ENCODE results near the gene SLC26A3. TPM values are rescaled to one million over a fixed set of nuclear protein-coding genes. Genes with fewer than 3 reads are reported as not detected.

The SLC26A3 gene
- total RNA-seq, 1 donor from 2014 or later = not detected

DNA sequence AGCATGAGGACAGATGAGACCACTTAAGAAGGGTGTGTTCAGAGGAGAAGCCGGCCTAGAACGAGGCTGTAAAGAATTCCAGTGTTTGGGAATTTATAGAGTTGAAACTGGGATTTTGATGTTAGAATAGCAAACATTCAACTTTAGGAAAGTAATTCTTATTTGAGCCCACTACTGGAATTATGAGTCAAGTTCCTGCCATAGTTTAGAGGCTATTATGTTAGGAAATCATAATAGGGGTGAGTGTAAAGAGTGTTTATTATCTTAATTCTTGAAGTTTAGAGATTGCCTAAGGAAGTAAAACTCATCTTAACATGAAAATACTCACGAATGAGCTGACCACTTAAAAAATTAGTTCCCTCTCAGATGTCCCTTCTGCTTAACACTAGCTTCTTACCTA lies 57.0 kb downstream of the SLC26A3 start:
- Mint-ChIP-seq H3K9me3 (no peaks in the 10 kb centered on the region), H3K36me3 (peaks cover 6% of the 10 kb centered on the region), H3K27ac (no peak overlapping the region), H3K27me3 (ENCODE audit: insufficient read depth, low read depth) (no peaks in the 10 kb centered on the region), H3K4me1 (peaks cover 26% of the 10 kb centered on the region), H3K4me3 (peak overlapping the region; percentile 98)
- peaks cover 18% of the 10 kb centered on the region for H3K36me3 ChIP-seq
- TF ChIP-seq, protein P1, sequence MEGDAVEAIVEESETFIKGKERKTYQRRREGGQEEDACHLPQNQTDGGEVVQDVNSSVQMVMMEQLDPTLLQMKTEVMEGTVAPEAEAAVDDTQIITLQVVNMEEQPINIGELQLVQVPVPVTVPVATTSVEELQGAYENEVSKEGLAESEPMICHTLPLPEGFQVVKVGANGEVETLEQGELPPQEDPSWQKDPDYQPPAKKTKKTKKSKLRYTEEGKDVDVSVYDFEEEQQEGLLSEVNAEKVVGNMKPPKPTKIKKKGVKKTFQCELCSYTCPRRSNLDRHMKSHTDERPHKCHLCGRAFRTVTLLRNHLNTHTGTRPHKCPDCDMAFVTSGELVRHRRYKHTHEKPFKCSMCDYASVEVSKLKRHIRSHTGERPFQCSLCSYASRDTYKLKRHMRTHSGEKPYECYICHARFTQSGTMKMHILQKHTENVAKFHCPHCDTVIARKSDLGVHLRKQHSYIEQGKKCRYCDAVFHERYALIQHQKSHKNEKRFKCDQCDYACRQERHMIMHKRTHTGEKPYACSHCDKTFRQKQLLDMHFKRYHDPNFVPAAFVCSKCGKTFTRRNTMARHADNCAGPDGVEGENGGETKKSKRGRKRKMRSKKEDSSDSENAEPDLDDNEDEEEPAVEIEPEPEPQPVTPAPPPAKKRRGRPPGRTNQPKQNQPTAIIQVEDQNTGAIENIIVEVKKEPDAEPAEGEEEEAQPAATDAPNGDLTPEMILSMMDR (IDR thresholded peaks at IDR 0.05) = no peak
- TF ChIP-seq EZH2 (IDR thresholded peaks at IDR 0.05) = no peak
- no peak for TF ChIP-seq EZH2phosphoT487 (IDR thresholded peaks at IDR 0.05)
- peaks cover 29% of the 10 kb centered on the region for H3F3A ChIP-seq (ENCODE audit: low read depth)
- H3K9ac ChIP-seq = no peak overlapping the region
- peaks cover 15% of the 10 kb centered on the region for H3K4me1 ChIP-seq
- H3K79me2 ChIP-seq (ENCODE audit: low read depth) = peaks cover 69% of the 10 kb centered on the region
- peaks cover 45% of the 10 kb centered on the region for H4K20me1 ChIP-seq (ENCODE audit: low read depth)
- no peaks in the 10 kb centered on the region for H3K27me3 ChIP-seq
- H3K9me3 ChIP-seq (ENCODE audit: low read depth) = no peaks in the 10 kb centered on the region
- H3K4me2 ChIP-seq = peak overlapping the region; percentile 98
- H3K4me3 ChIP-seq = no peak overlapping the region
- no peak for DNase-seq (ENCODE audit: low spot score)
- H3K27ac ChIP-seq = no peak overlapping the region
- H2AFZ ChIP-seq (replicated peaks) = no peak overlapping the region

DNA sequence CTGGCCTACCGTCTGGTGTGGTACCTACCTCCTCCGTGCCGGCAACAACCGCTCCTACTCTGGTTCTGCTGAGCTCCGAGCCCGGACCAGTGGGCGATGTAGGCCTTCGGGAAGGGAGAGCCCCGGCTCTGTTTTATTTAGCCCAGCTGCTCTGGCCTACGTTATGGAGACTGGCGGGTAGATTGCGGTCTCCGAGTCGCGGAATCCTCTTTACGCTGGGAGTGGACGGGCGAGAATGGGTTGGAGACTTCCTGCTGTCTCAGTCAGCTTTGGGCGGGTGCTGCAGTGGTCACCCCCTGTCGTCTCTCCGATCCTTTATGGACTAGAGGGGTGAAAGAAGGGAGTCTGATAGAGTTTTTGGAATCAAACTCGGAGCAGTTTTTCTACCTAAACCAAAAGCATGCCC lies 58.7 kb downstream of the SLC26A3 start:
- TF ChIP-seq, protein P1 (IDR thresholded peaks at IDR 0.05) = no peak
- TF ChIP-seq EZH2phosphoT487 (IDR thresholded peaks at IDR 0.05) = no peak
- TF ChIP-seq EZH2 (IDR thresholded peaks at IDR 0.05) = no peak
- H3K27me3 ChIP-seq = no peaks in the 10 kb centered on the region
- Mint-ChIP-seq H3K27ac (peak overlapping the region; percentile 94), H3K9me3 (no peaks in the 10 kb centered on the region), H3K4me1 (peaks cover 21% of the 10 kb centered on the region), H3K4me3 (peak overlapping the region; percentile 98), H3K27me3 (ENCODE audit: insufficient read depth, low read depth) (peaks cover 2% of the 10 kb centered on the region), H3K36me3 (no peaks in the 10 kb centered on the region)
- H3K4me2 ChIP-seq = peak overlapping the region; percentile 98
- H3K9me3 ChIP-seq (ENCODE audit: low read depth) = no peaks in the 10 kb centered on the region
- H3K4me3 ChIP-seq = peak overlapping the region; percentile 97
- H3K9ac ChIP-seq = peak overlapping the region; percentile 94
- H3F3A ChIP-seq (ENCODE audit: low read depth) = peaks cover 29% of the 10 kb centered on the region
- no peak for DNase-seq (ENCODE audit: low spot score)
- H4K20me1 ChIP-seq (ENCODE audit: low read depth) = peaks cover 41% of the 10 kb centered on the region
- peak overlapping the region; percentile 97 for H2AFZ ChIP-seq (replicated peaks)
- H3K36me3 ChIP-seq = peaks cover 7% of the 10 kb centered on the region
- peaks cover 54% of the 10 kb centered on the region for H3K79me2 ChIP-seq (ENCODE audit: low read depth)
- peak overlapping the region; percentile 97 for H3K27ac ChIP-seq
- peaks cover 23% of the 10 kb centered on the region for H3K4me1 ChIP-seq

DNA sequence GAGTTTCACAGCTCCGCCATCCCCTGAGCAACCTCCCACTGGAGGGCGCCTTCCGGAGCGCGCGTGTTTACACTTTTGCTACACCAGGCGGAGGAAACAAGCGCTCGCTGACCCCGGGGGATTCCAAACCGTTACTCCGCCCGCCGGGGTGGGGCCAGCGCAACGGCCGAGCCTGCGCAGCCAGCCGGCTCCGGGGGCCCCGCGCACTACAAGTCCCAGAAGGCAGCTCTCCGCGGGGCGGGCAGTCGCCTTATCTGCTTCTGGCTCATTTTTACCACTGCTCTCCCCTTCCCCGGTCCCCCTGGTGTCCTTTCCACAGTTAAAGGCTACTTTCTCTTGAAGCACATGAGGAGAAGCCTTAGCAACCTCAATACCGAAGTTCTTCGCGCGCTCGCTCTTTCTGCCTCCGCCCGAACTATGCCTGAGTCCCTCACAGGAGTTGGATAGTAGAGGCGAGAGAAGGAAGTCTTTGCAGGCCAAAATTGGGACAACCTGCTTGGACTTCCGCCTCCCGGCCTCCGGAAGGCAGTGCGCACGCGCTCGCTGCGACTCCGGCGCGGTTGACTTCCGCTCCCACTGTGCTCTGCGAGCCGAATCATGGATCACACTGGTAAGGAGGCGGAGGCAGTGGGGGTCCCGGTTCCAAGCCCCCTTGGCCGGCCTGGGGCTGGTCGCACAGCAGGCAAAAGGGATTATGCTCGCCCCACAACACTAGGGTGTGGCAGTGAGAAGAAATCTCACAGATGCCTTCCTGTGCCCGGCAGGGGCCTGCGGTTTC lies 59.3 kb downstream of the SLC26A3 start, which contains the start of gene CBLL1:
TSS of gene CBLL1 (plus strand) at position 576 of the 778 bp plus-strand sequence. CDS start at position 598, 22 bp downstream.
- Mint-ChIP-seq H3K27me3 (ENCODE audit: insufficient read depth, low read depth) (peaks cover 2% of the 10 kb centered on the region), H3K4me3 (peak within 1 kb of the TSS; percentile 98), H3K27ac (peak within 1 kb of the TSS; percentile 99), H3K9me3 (no peaks in the 10 kb centered on the region), H3K4me1 (peaks cover 21% of the 10 kb centered on the region), H3K36me3 (no peaks in the 10 kb centered on the region)
- peak within 1 kb of the TSS; percentile 97 for H3K27ac ChIP-seq
- H4K20me1 ChIP-seq (ENCODE audit: low read depth) = peaks cover 39% of the 10 kb centered on the region
- DNase-seq (ENCODE audit: low spot score) = peak; percentile 97
- peaks cover under 1% of the 10 kb centered on the region for H3K36me3 ChIP-seq
- peak within 1 kb of the TSS; percentile 97 for H2AFZ ChIP-seq (replicated peaks)
- no peaks in the 10 kb centered on the region for H3K27me3 ChIP-seq
- peaks cover 48% of the 10 kb centered on the region for H3K79me2 ChIP-seq (ENCODE audit: low read depth)
- peak within 1 kb of the TSS; percentile 94 for H3K9ac ChIP-seq
- TF ChIP-seq EZH2phosphoT487 (IDR thresholded peaks at IDR 0.05) (no peak), EZH2 (IDR thresholded peaks at IDR 0.05) (peak; percentile 6)
- TF ChIP-seq, protein P1 (IDR thresholded peaks at IDR 0.05) = peak; percentile 64
- peak within 1 kb of the TSS; percentile 98 for H3K4me2 ChIP-seq
- peaks cover 29% of the 10 kb centered on the region for H3F3A ChIP-seq (ENCODE audit: low read depth)
- peaks cover 23% of the 10 kb centered on the region for H3K4me1 ChIP-seq
- no peaks in the 10 kb centered on the region for H3K9me3 ChIP-seq (ENCODE audit: low read depth)
- H3K4me3 ChIP-seq = peak within 1 kb of the TSS; percentile 97
